Activated CD4-positive, alpha-beta T cell treated with anti-CD3 and anti-CD28 coated beads for 36 hours (primary cell): ENCODE measurements around the gene FLNA. TPM values are rescaled to one million over a fixed set of nuclear protein-coding genes. Genes with fewer than 3 reads are reported as not detected.

ENCODE experiments used
- ATAC-seq: fragments of 200-7000 bp; cut with Tn5 transposase; one replicate; pipeline ENCODE4 v1.10.0; 2021; ENCODE audit warnings: mild to moderate bottlenecking, moderate library complexity
- CTCF ChIA-PET: fragments of 350-600 bp; sonication (Branson Sonifier 250); formaldehyde crosslinking; loops from one replicate; lab custom pipeline; 2021; ENCODE audit warnings: antibody characterized with exemption; lab: Charles Lee
- POLR2A ChIA-PET: fragments of 350-600 bp; sonication (Branson Sonifier 250); formaldehyde crosslinking; loops from one replicate; lab custom pipeline; 2021; ENCODE audit warnings: antibody characterized with exemption, inconsistent platforms; lab: Charles Lee
- DNase-seq: peaks from one replicate; pipeline ENCODE4 v3.0.0-alpha.2; 2020
- H3K27ac Mint-ChIP-seq: one replicate; pipeline ENCODE4 v1.8.0; 2021; ENCODE audit warnings: mixed read lengths
- H3K27me3 Mint-ChIP-seq: one replicate; pipeline ENCODE4 v1.8.0; 2021; ENCODE audit warnings: mixed read lengths
- H3K36me3 Mint-ChIP-seq: one replicate; pipeline ENCODE4 v1.8.0; 2021; ENCODE audit warnings: low read depth, mixed read lengths
- H3K4me1 Mint-ChIP-seq: one replicate; pipeline ENCODE4 v1.8.0; 2021; ENCODE audit warnings: mixed read lengths
- H3K4me3 Mint-ChIP-seq: one replicate; pipeline ENCODE4 v1.8.0; 2021; ENCODE audit warnings: mild to moderate bottlenecking, moderate library complexity, mixed read lengths
- H3K9me3 Mint-ChIP-seq: one replicate; pipeline ENCODE4 v1.8.0; 2021; ENCODE audit warnings: low read depth, mixed read lengths
- intact Hi-C, 2 experiments: fragments of 100-400 bp; cut with DNase I in 1 of 2; cut with micrococcal nuclease in 1 of 2; formaldehyde crosslinking; loops; one replicate each; pipeline versions ENCODE4 v1.14.2 to v1.15.1; 2022 to 2024; cut with DNase I, micrococcal nuclease
- total RNA-seq, 2 experiments: library from RNA; stranded (reverse); gene quantifications; one replicate each; pipeline ENCODE4 v1.2.3, GENCODE V29; 2021

The FLNA gene
- total RNA-seq, 2 experiments from 2014 or later: 891 to 1,083 TPM

DNA sequence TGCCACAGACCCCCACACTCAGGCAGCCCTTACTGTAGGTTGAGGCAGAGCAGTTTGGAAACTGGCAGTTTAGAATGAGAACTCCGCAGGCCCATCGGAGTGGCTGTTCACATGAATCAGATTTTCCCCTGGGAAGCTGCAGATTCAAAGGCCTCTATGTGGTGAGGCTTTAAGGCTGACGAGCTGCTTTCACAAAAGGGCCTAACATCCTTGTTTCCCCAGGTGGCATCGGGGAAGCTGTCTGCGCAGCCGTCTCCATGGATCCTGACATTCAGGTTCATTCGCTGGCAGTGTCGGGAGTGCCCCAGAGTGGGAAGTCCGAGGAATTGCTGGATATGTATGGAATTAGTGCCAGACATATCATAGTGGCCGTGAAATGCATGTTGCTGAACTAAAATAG lies 45.1 kb downstream of the FLNA start:
- Mint-ChIP-seq H3K4me3 (no peak overlapping the region), H3K9me3 (no peaks in the 10 kb centered on the region), H3K36me3 (no peaks in the 10 kb centered on the region), H3K4me1 (peaks cover 49% of the 10 kb centered on the region), H3K27ac (no peak overlapping the region), H3K27me3 (no peaks in the 10 kb centered on the region)
- ChIA-PET POLR2A (no interaction called here), CTCF (interaction anchor here (0.7 to 1.3 kb wide), 3 partner anchors 44 to 387 kb away, joined by 3 to 4 read pairs (median 3); no protein-coding TSS in a partner anchor)
- DNase-seq (no peak), ATAC-seq (no peak)
- intact Hi-C loops: loop anchor here in 1 of 2 experiments (5.0 kb wide), 1 partner anchor 43 kb away; the partner anchor contains the start of gene FLNA

DNA sequence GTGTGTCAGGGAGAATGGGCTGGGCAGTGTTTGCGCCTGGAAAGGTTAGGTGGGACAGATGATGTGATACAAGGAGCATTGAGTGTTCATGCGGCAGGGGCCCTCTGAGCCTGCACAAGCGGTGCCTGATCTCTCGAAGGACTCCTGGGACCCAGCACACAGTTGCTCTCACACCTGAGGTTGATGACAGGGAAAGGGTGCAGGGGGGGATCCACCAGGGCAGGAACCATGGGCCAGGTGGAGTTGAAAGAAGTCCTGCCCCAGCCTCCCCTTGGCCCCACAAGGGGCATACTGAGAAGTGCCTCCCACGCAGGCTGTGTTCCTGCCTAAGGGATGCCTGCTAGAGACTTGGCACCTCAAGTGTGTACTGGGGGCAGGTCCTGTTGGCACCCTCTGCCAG lies 45.8 kb downstream of the FLNA start:
- peak; percentile 15 for DNase-seq
- POLR2A ChIA-PET: no interaction called here
- H3K27me3 Mint-ChIP-seq: no peaks in the 10 kb centered on the region
- no peaks in the 10 kb centered on the region for H3K36me3 Mint-ChIP-seq
- no peaks in the 10 kb centered on the region for H3K9me3 Mint-ChIP-seq
- H3K4me1 Mint-ChIP-seq: peaks cover 42% of the 10 kb centered on the region
- no peak for ATAC-seq
- H3K4me3 Mint-ChIP-seq: no peak overlapping the region
- intact Hi-C loops: loop anchor here in 1 of 2 experiments (5.0 kb wide), 1 partner anchor 44 kb away; the partner anchor contains the start of gene FLNA
- CTCF ChIA-PET: interaction anchor here (0.6 to 0.7 kb wide), 2 partner anchors 355 to 370 kb away, joined by 3 read pairs; no protein-coding TSS in a partner anchor
- H3K27ac Mint-ChIP-seq: no peak overlapping the region

GRCh38 chrX:154327038-154327820 lies 47.2 kb downstream of the FLNA start:
- no peaks in the 10 kb centered on the region for H3K36me3 Mint-ChIP-seq
- no peaks in the 10 kb centered on the region for H3K27me3 Mint-ChIP-seq
- H3K9me3 Mint-ChIP-seq: no peaks in the 10 kb centered on the region
- ChIA-PET CTCF (interaction anchor here (0.7 to 2.4 kb wide), 5 partner anchors 17 to 346 kb away, joined by 3 to 8 read pairs (median 3); no protein-coding TSS in a partner anchor), POLR2A (no interaction called here)
- ATAC-seq (peak; percentile 87), DNase-seq (peak; percentile 52)
- H3K4me1 Mint-ChIP-seq: peaks cover 39% of the 10 kb centered on the region
- H3K27ac Mint-ChIP-seq: peak overlapping the region; percentile 82
- H3K4me3 Mint-ChIP-seq: peak overlapping the region; percentile 39
- intact Hi-C loops: loop anchor here in 1 of 2 experiments (5.0 kb wide), 1 partner anchor 45 kb away; the partner anchor contains the start of gene FLNA

DNA sequence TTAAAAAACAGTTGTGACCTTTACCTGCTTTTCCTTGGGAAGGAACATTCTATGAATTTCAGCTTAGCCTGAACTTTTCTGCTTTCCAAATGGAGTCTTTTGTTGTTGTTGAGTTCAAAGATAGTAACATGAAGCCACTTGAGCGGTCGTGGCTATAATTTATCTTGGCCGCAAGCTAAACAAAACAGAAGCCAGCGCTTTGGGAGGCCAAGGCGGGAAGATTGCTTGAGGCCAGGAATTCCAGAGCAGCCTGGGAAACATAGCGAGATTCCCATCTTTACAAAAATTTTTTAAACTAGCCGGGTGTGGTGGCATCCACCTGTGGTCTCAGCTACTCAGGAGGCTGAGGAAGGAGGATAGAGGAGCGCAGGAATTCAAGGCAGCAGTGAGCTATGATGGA lies 48.9 kb downstream of the FLNA start:
- ATAC-seq: no peak
- H3K9me3 Mint-ChIP-seq: no peaks in the 10 kb centered on the region
- no peaks in the 10 kb centered on the region for H3K36me3 Mint-ChIP-seq
- no peaks in the 10 kb centered on the region for H3K27me3 Mint-ChIP-seq
- no peak for DNase-seq
- ChIA-PET CTCF (interaction anchor here (2.4 kb wide), 1 partner anchor 17 kb away, joined by 8 read pairs; no protein-coding TSS in a partner anchor), POLR2A (interaction anchor here (1.3 kb wide), 1 partner anchor 11 kb away, joined by 5 read pairs; no protein-coding TSS in a partner anchor)
- intact Hi-C loops: loop anchor here in 1 of 2 experiments (5.0 kb wide), 1 partner anchor 47 kb away; the partner anchor contains the start of gene FLNA
- no peak overlapping the region for H3K27ac Mint-ChIP-seq
- H3K4me3 Mint-ChIP-seq: no peak overlapping the region
- H3K4me1 Mint-ChIP-seq: peaks cover 49% of the 10 kb centered on the region

GRCh38 chrX:154323537-154323936 lies 50.9 kb downstream of the FLNA start:
- intact Hi-C loops: no loop called here
- peaks cover 43% of the 10 kb centered on the region for H3K4me1 Mint-ChIP-seq
- no peak overlapping the region for H3K27ac Mint-ChIP-seq
- no peak for DNase-seq
- ChIA-PET POLR2A (no interaction called here), CTCF (interaction anchor here (0.6 kb wide), 1 partner anchor 270 kb away, joined by 3 read pairs; no protein-coding TSS in a partner anchor)
- H3K9me3 Mint-ChIP-seq: no peaks in the 10 kb centered on the region
- no peak overlapping the region for H3K4me3 Mint-ChIP-seq
- no peaks in the 10 kb centered on the region for H3K36me3 Mint-ChIP-seq
- no peaks in the 10 kb centered on the region for H3K27me3 Mint-ChIP-seq
- ATAC-seq: no peak

- ATAC-seq: no peak
- ChIA-PET CTCF (interaction anchor here (1.0 kb wide), 1 partner anchor 9 kb away, joined by 3 read pairs; no protein-coding TSS in a partner anchor), POLR2A (no interaction called here)
- no peak for DNase-seq
- peaks cover 38% of the 10 kb centered on the region for H3K4me1 Mint-ChIP-seq
- no peaks in the 10 kb centered on the region for H3K27me3 Mint-ChIP-seq
- intact Hi-C loops: no loop called here
- H3K9me3 Mint-ChIP-seq: no peaks in the 10 kb centered on the region
- no peak overlapping the region for H3K27ac Mint-ChIP-seq
- no peak overlapping the region for H3K4me3 Mint-ChIP-seq
- H3K36me3 Mint-ChIP-seq: no peaks in the 10 kb centered on the region
These were observed 51.5 kb downstream of the FLNA start for GRCh38 chrX:154322890-154323289.

DNA sequence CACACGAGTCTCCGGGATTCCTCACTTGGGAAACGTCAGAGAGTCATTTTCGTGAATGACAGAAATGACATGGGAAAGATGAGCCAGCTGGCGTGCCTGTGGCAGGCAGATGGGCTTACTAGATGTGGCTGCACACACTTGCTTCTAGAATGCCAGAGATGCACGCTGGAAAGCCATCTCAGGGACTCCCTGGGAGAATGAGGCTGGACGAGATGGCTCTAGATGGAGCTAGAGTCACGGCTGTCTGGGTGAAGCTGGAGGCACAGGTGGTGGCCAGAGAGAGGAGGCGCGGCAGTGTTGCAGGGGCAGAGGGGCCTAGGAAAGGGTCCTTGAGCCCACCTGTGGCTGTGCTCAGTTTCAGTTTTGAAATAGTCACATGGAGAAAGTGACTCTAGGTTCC lies 52.8 kb downstream of the FLNA start:
- peak; percentile 47 for ATAC-seq
- no peaks in the 10 kb centered on the region for H3K9me3 Mint-ChIP-seq

DNA sequence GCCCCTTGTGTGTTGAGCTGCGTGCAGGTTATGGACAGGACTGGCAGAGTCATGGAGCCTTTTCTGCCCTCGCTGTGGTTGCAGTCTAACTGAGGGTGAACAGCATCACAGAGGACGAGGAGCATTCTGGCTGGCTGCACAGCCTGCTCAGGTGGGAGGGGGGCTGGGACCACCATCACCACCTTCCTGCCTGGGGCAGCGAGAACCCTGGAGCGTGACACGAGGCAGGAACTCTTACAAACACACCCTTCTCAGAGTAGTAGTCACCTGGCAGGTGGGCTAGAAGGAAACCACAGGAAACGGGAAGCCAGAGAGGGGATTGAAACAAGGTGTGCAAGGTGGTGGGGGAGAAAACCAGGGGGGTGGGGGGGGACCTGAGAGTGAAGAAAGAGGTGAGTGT lies 53.3 kb downstream of the FLNA start:
- Mint-ChIP-seq H3K4me3 (no peak overlapping the region), H3K27ac (no peak overlapping the region), H3K36me3 (no peaks in the 10 kb centered on the region), H3K9me3 (no peaks in the 10 kb centered on the region), H3K4me1 (peaks cover 29% of the 10 kb centered on the region), H3K27me3 (no peaks in the 10 kb centered on the region)
- no peak for DNase-seq
- POLR2A ChIA-PET: no interaction called here
- CTCF ChIA-PET: no interaction called here
- no peak for ATAC-seq
- intact Hi-C loops: no loop called here

More for the DNA sequence above, 52.8 kb downstream of the FLNA start:
- intact Hi-C loops: no loop called here
- Mint-ChIP-seq H3K4me1 (peaks cover 34% of the 10 kb centered on the region), H3K36me3 (no peaks in the 10 kb centered on the region), H3K27ac (no peak overlapping the region), H3K27me3 (no peaks in the 10 kb centered on the region), H3K4me3 (no peak overlapping the region)
- ChIA-PET POLR2A (no interaction called here), CTCF (no interaction called here)
- peak; percentile 27 for DNase-seq

DNA sequence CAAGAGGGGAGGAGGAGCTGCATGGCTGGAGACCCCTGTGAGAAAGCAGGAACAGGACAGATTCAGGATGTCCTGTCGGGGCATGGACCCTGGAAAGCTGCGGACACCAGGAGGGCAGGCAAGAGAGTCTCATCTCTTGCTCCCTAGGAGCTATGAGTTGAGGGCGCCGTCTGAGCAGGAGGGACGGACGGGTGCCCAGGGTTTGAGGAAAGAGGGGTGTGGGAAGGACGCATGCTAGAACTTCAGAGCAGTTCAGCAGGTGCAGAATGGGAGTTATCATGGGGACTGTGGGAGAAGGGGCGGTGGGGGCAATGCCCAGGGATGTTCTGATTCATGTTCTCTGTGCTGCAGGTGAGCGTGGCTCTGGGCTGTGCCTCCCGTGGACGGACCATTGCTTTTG lies 54.0 kb downstream of the FLNA start:
- Mint-ChIP-seq H3K4me1 (peaks cover 22% of the 10 kb centered on the region), H3K9me3 (no peaks in the 10 kb centered on the region), H3K27ac (no peak overlapping the region), H3K4me3 (no peak overlapping the region), H3K36me3 (no peaks in the 10 kb centered on the region), H3K27me3 (no peaks in the 10 kb centered on the region)
- CTCF ChIA-PET: no interaction called here
- intact Hi-C loops: no loop called here
- POLR2A ChIA-PET: no interaction called here
- no peak for ATAC-seq
- DNase-seq: no peak

DNA sequence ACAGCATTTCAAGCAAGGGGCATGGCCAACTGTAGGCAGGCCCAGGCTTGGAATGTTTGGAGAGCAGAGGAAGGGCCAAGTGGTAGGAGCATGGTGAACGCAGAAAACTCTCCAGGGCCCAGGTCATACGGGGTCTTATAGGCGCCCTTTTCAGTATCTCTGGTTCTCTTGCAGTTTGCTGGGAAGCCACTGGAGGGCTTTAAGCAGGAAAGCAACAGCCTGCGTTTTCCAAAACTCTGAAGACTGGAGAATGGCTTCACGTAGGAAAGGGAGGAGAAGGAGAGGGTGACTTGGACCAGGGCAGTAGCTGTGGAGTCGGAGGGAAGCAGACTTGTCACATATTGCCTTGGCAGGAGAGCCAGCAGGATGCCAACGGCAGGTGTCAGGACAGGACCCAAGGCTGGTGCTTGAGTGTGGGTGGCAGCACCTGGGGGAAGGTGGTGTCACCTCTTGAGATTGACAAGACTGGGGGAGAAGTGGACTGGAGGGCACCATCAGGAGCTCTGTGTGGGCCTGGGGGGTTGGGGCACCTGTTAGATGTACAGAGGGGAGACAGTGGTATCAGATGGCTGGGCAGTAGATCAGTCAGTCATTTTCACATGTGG lies 56.9 kb downstream of the FLNA start:
- no peaks in the 10 kb centered on the region for H3K27me3 Mint-ChIP-seq
- intact Hi-C loops: no loop called here
- no peak overlapping the region for H3K4me3 Mint-ChIP-seq
- H3K9me3 Mint-ChIP-seq: no peaks in the 10 kb centered on the region
- CTCF ChIA-PET: interaction anchor here (0.7 kb wide), 3 partner anchors 10 to 119 kb away, joined by 3 read pairs; no protein-coding TSS in a partner anchor
- no peak overlapping the region for H3K27ac Mint-ChIP-seq
- DNase-seq (peak; percentile 18), ATAC-seq (no peak)
- no peaks in the 10 kb centered on the region for H3K36me3 Mint-ChIP-seq
- POLR2A ChIA-PET: no interaction called here
- peaks cover 46% of the 10 kb centered on the region for H3K4me1 Mint-ChIP-seq

DNA sequence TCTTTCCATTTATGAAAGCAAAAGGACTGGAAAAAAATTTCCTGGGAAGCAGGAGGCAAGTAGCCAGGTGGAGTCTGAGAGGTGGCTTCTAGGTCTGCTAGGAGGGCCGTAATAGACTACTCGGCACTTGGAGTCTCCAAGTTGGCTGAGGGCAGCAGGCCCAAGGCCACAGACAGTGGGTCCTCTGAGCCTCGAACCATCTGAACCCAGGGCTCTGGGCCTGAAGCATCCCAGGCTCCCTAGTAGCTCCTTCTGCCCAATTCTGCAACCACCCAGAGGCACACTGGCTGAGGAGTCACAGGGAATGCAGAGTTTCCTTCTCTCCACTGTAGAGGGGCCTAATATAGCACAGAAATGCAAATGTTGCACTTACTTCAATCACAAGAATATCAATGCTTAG lies 59.0 kb downstream of the FLNA start:
- no peak for ATAC-seq
- no peak for DNase-seq
- ChIA-PET POLR2A (no interaction called here), CTCF (no interaction called here)
- intact Hi-C loops: no loop called here
- Mint-ChIP-seq H3K9me3 (no peaks in the 10 kb centered on the region), H3K4me3 (no peak overlapping the region), H3K36me3 (no peaks in the 10 kb centered on the region), H3K4me1 (peaks cover 52% of the 10 kb centered on the region), H3K27ac (no peak overlapping the region), H3K27me3 (no peaks in the 10 kb centered on the region)
